ENCODE data around the gene JMJD4. TPM values are rescaled to one million over a fixed set of nuclear protein-coding genes. Genes with fewer than 3 reads are reported as not detected.
A peak's percentile ranks its signal among the peaks of the same experiment; 100 is the strongest.

The JMJD4 gene
- polyA plus RNA-seq, 3 donors: 7.9 to 11.2 (median 11.2) TPM

- Histone ChIP-seq H3K4me2 (replicated peaks; ENCODE audit: extremely low read depth, low read length, poor library complexity, severe bottlenecking) (no peak overlapping the region), H3K36me3 (replicated peaks in 1 of 2; ENCODE audit: control insufficient read depth in 1 of 2, insufficient read depth in 2 of 2, low read length in 2 of 2) (peaks cover 11 to 22% of the 10 kb centered on the region in 2 donors), H4K20me1 (ENCODE audit: insufficient read depth, low read length) (no peaks in the 10 kb centered on the region), H3K27ac (ENCODE audit: low read depth in 1 of 2, low read length in 2 of 2) (no peak overlapping the region), H3K4me1 (ENCODE audit: control insufficient read depth in 1 of 2, insufficient read depth in 2 of 2, low read length in 2 of 2) (no peaks in the 10 kb centered on the region), H3K9ac (ENCODE audit: insufficient read depth, low read length, poor library complexity, severe bottlenecking) (no peak overlapping the region), H3K4me3 (replicated peaks in 1 of 3; ENCODE audit: low read depth in 2 of 3, low read length in 3 of 3) (no peak overlapping the region), H3K9me3 (replicated peaks in 1 of 2; ENCODE audit: control insufficient read depth in 1 of 2, insufficient read depth in 1 of 2, low read length in 2 of 2) (no peaks in the 10 kb centered on the region), H3K27me3 (ENCODE audit: control insufficient read depth in 2 of 2, insufficient read depth in 2 of 2, low read length in 2 of 2) (no peaks in the 10 kb centered on the region), H2AFZ (ENCODE audit: insufficient read depth, low read depth, low read length, poor library complexity, severe bottlenecking) (no peak overlapping the region), H3K79me2 (ENCODE audit: insufficient read depth, low read length) (no peaks in the 10 kb centered on the region)
- Mint-ChIP-seq H3K36me3 (peaks cover 30 to 32% of the 10 kb centered on the region in 2 donors), H3K4me3 (no peak overlapping the region), H3K27me3 (ENCODE audit: low read depth in 3 of 3) (no peaks in the 10 kb centered on the region), H3K9me3 (no peaks in the 10 kb centered on the region), H3K27ac (no peak overlapping the region), H3K4me1 (no peaks in the 10 kb centered on the region)
- no peak for DNase-seq
- no peak for TF ChIP-seq CTCF (IDR thresholded peaks at IDR 0.05)
- intact Hi-C loops (cut with micrococcal nuclease): no loop called here
- WGBS (ENCODE audit: insufficient coverage): 96% methylated on average over 38 of the region's 42 CpGs
Observed at GRCh38 chr1:227774821-227775661, 39.9 kb upstream of the JMJD4 start.

GRCh38 chr1:227774051-227774731 lies 39.1 kb upstream of the JMJD4 start:
- Mint-ChIP-seq H3K4me1 (no peaks in the 10 kb centered on the region), H3K27ac (peak overlapping the region in 2 of 7 donors; percentile 19 to 78), H3K4me3 (no peak overlapping the region), H3K36me3 (peaks cover 35 to 36% of the 10 kb centered on the region in 2 donors), H3K27me3 (ENCODE audit: low read depth in 3 of 3) (no peaks in the 10 kb centered on the region), H3K9me3 (no peaks in the 10 kb centered on the region)
- Histone ChIP-seq H3K4me1 (ENCODE audit: control insufficient read depth in 1 of 2, insufficient read depth in 2 of 2, low read length in 2 of 2) (no peaks in the 10 kb centered on the region), H2AFZ (ENCODE audit: insufficient read depth, low read depth, low read length, poor library complexity, severe bottlenecking) (no peak overlapping the region), H3K9me3 (replicated peaks in 1 of 2; ENCODE audit: control insufficient read depth in 1 of 2, insufficient read depth in 1 of 2, low read length in 2 of 2) (no peaks in the 10 kb centered on the region), H3K4me3 (replicated peaks in 1 of 3; ENCODE audit: low read depth in 2 of 3, low read length in 3 of 3) (no peak overlapping the region), H3K27me3 (ENCODE audit: control insufficient read depth in 2 of 2, insufficient read depth in 2 of 2, low read length in 2 of 2) (no peaks in the 10 kb centered on the region), H3K27ac (ENCODE audit: low read depth in 1 of 2, low read length in 2 of 2) (no peak overlapping the region), H3K36me3 (replicated peaks in 1 of 2; ENCODE audit: control insufficient read depth in 1 of 2, insufficient read depth in 2 of 2, low read length in 2 of 2) (peaks cover 12 to 30% of the 10 kb centered on the region in 2 donors), H3K9ac (ENCODE audit: insufficient read depth, low read length, poor library complexity, severe bottlenecking) (no peak overlapping the region), H3K79me2 (ENCODE audit: insufficient read depth, low read length) (no peaks in the 10 kb centered on the region), H3K4me2 (replicated peaks; ENCODE audit: extremely low read depth, low read length, poor library complexity, severe bottlenecking) (no peak overlapping the region), H4K20me1 (ENCODE audit: insufficient read depth, low read length) (no peaks in the 10 kb centered on the region)
- intact Hi-C loops (cut with micrococcal nuclease): no loop called here
- no peak for TF ChIP-seq CTCF (IDR thresholded peaks at IDR 0.05)
- WGBS (ENCODE audit: insufficient coverage): 91% methylated on average over 13 of the region's 13 CpGs
- DNase-seq: no peak

All from CD14-positive monocyte (primary cell).